HepG2 (cell line): Measurements from ENCODE around the gene ALDOA. TPM values are rescaled to one million over a fixed set of nuclear protein-coding genes. Genes with fewer than 3 reads are reported as not detected.

Experiments used
- ATAC-seq: fragments of 200-7000 bp; cut with Tn5 transposase; 3 replicates; pipeline ENCODE4 v1.9.1; 2020; ENCODE audit warnings: mild to moderate bottlenecking, moderate library complexity
- BruUV-seq: library from RNA; stranded (reverse); fragments of 400-500 nt; replicated peaks from 2 replicates; lab custom pipeline; 2021; lab: Mats Ljungman, UMichigan
- CTCF ChIA-PET: fragments of 300-600 bp; formaldehyde crosslinking; extraction: SDS; loops from one replicate; lab custom pipeline; 2021; ENCODE audit warnings: low total read pairs, inconsistent platforms, low intra/inter-chr PET ratio; lab: Yijun Ruan, JAX
- POLR2A ChIA-PET: fragments of 350-600 bp; sonication (Branson Sonifier 250); formaldehyde crosslinking; loops from one replicate; lab custom pipeline; 2020; ENCODE audit warnings: antibody characterized with exemption, inconsistent platforms; lab: Yijun Ruan, JAX
- DNase-seq: peaks from one replicate; pipeline ENCODE4 v3.0.0-alpha.2; 2015; ENCODE audit warnings: low spot score
- FAIRE-seq: peaks from 3 replicates; lab custom pipeline; 2011; peaks lifted over from hg19 to GRCh38; lab: Jason Lieb, UNC
- H2AFZ ChIP-seq: one replicate; pipeline ENCODE4 v1.6.1; 2011; ENCODE audit warnings: low read length, inconsistent platforms
- H3K27ac ChIP-seq: fragments of 300-600 bp; 3 replicates; pipeline ENCODE4 v1.8.0; 2011; ENCODE audit warnings: mixed run types, mild to moderate bottlenecking, mixed read lengths, low read length, inconsistent platforms; ENCODE audit not compliant: insufficient read depth; ENCODE audit errors: extremely low read length
- H3K27me3 ChIP-seq, 2 experiments: fragments of 200-600 bp in 1 of 2; 2 replicates in 1 of 2; 3 replicates in 1 of 2; pipeline versions ENCODE4 v1.6.0 to v1.8.0; 2011; ENCODE audit warnings: low read length in 2 of 2, mild to moderate bottlenecking in 2 of 2, moderate library complexity in 2 of 2, inconsistent platforms in 1 of 2; ENCODE audit not compliant: insufficient read depth in 2 of 2, control insufficient read depth in 1 of 2
- H3K36me3 ChIP-seq, 2 experiments: fragments of 200-600 bp in 1 of 2; replicated peaks in 1 of 2; 2 replicates in 1 of 2; 3 replicates in 1 of 2; pipeline versions ENCODE4 v1.5.1 to v1.8.0; 2011; ENCODE audit warnings: low read length in 2 of 2, inconsistent platforms in 1 of 2; ENCODE audit not compliant: insufficient read depth in 2 of 2, control insufficient read depth in 1 of 2
- H3K4me1 ChIP-seq: 2 replicates; pipeline ENCODE4 v1.5.1; 2012; ENCODE audit warnings: low read length, inconsistent platforms; ENCODE audit not compliant: insufficient read depth
- H3K4me2 ChIP-seq: 2 replicates; pipeline ENCODE4 v1.6.0; 2011; ENCODE audit warnings: low read depth, low read length, inconsistent platforms
- H3K4me3 ChIP-seq, 3 experiments: fragments of 200-600 bp in 1 of 3; sonication (generic), shearing (Covaris generic) in 1 of 3; replicated peaks in 1 of 3; 2 replicates each; pipeline ENCODE4 v1.5.1; 2011 to 2016; ENCODE audit warnings: low read length in 3 of 3, inconsistent platforms in 2 of 3, low read depth in 2 of 3, mild to moderate bottlenecking in 2 of 3, control low read depth in 1 of 3, mixed read lengths in 1 of 3; ENCODE audit not compliant: insufficient read depth in 1 of 3
- H3K79me2 ChIP-seq: one replicate; pipeline ENCODE4 v1.6.1; 2011; ENCODE audit warnings: low read length, inconsistent platforms; ENCODE audit not compliant: insufficient read depth
- H3K9ac ChIP-seq: 2 replicates; pipeline ENCODE4 v1.6.0; 2011; ENCODE audit warnings: mild to moderate bottlenecking, low read depth, low read length, inconsistent platforms; ENCODE audit not compliant: insufficient read depth
- H3K9me3 ChIP-seq: 2 replicates; pipeline ENCODE4 v1.5.1; 2012; ENCODE audit warnings: mild to moderate bottlenecking, low read length
- H4K20me1 ChIP-seq: 2 replicates; pipeline ENCODE4 v1.6.0; 2011; ENCODE audit warnings: inconsistent platforms, mild to moderate bottlenecking, low read length, moderate library complexity; ENCODE audit not compliant: insufficient read depth
- HNF4A ChIP-seq: sonication (generic); formaldehyde crosslinking; IDR thresholded peaks from 2 replicates; pipeline ENCODE4 v1.4.0; 2020; ENCODE audit warnings: missing genetic modification reagents
- HNRNPL ChIP-seq: fragments of 200-400 bp; formaldehyde crosslinking; IDR thresholded peaks from 2 replicates; pipeline ENCODE4 v1.6.1; 2017; ENCODE audit warnings: mild to moderate bottlenecking, low read depth, low read length
- MAZ ChIP-seq, 2 experiments: sonication (generic) in 1 of 2; formaldehyde crosslinking in 1 of 2; IDR thresholded peaks; 2 replicates each; pipeline versions ENCODE4 v1.5.0 to v1.6.1; 2012 to 2020; ENCODE audit warnings: low read depth in 2 of 2, mild to moderate bottlenecking in 2 of 2, borderline replicate concordance in 1 of 2, improper control_type of control experiment in 1 of 2, low read length in 1 of 2, missing genetic modification reagents in 1 of 2, moderate library complexity in 1 of 2
- NFIC ChIP-seq: IDR thresholded peaks from 2 replicates; pipeline ENCODE4 v1.6.1; 2012; ENCODE audit warnings: mild to moderate bottlenecking, low read length, inconsistent platforms
- STAT5B ChIP-seq: sonication (generic); formaldehyde crosslinking; IDR thresholded peaks from 2 replicates; pipeline ENCODE4 v1.4.0; 2020; ENCODE audit warnings: missing genetic modification reagents
- ZNF10 ChIP-seq: sonication (generic); formaldehyde crosslinking; IDR thresholded peaks from 2 replicates; pipeline ENCODE4 v1.4.0; 2020; ENCODE audit warnings: mild to moderate bottlenecking, low read depth, missing genetic modification reagents, borderline replicate concordance
- ZNF468 ChIP-seq: sonication (generic); formaldehyde crosslinking; IDR thresholded peaks from 2 replicates; pipeline ENCODE4 v1.8.0; 2022; ENCODE audit warnings: mild to moderate bottlenecking, moderate library complexity, missing genetic modification reagents
- WGBS: methylation state at CpG from one replicate; pipeline ENCODE4 v1.1.6; 2017; ENCODE audit warnings: low lambda C conversion rate; 5-methylcytosine and 5-hydroxymethylcytosine counted together
- in situ Hi-C: cut with HindIII; loops from 2 replicates; pipeline ENCODE4 v1.10.0; 2017; ENCODE audit warnings: low pct_unique_long_range_greater_than_20kb; ENCODE audit not compliant: extremely low pct_ligation_motif_present
- intact Hi-C: fragments of 100-400 bp; cut with micrococcal nuclease; formaldehyde crosslinking; loops from one replicate; pipeline ENCODE4 v1.10.0; 2022; ENCODE audit not compliant: unreplicated experiment
- polyA plus RNA-seq, 8 experiments: library from polyadenylated mRNA; depleted of rRNA in 3 of 8; stranded (reverse) in 7 of 8; unstranded in 1 of 8; fragments of >200 nt; fragmentation: Illumina TruSeq in 4 of 8; extraction: Trizol in 4 of 8; gene quantifications; 2 replicates each; pipeline versions ENCODE4 v1.2.1 to v1.2.3, GENCODE V29; 2011 to 2016; ENCODE audit warnings: low read depth in 4 of 8, missing spikeins in 1 of 8, mixed read lengths in 1 of 8; ENCODE audit not compliant: insufficient read depth in 1 of 8
- total RNA-seq, 5 experiments: library from RNA; depleted of rRNA; stranded (reverse); fragments of >200 nt; fragmentation: Illumina TruSeq; extraction: Trizol; gene quantifications; 2 replicates each; pipeline ENCODE4 v1.2.3, GENCODE V29; 2016; ENCODE audit warnings: low read depth in 1 of 5
- TF ChIP-seq, protein P1 (sequence below): sonication (generic); formaldehyde crosslinking; conservative IDR thresholded peaks from 2 replicates; pipeline ENCODE4 v1.4.0; 2020; ENCODE audit warnings: missing genetic modification reagents
- TF ChIP-seq, protein P2 (sequence below), 2 experiments: sonication (generic) in 1 of 2; formaldehyde crosslinking in 1 of 2; IDR thresholded peaks; 2 replicates each; pipeline versions ENCODE4 v1.6.1 to v1.9.0; 2014 to 2022; ENCODE audit warnings: antibody characterized with exemption in 1 of 2, borderline replicate concordance in 1 of 2, inconsistent platforms in 1 of 2, low read depth in 1 of 2, missing genetic modification reagents in 1 of 2
- TF ChIP-seq, protein P3 (sequence below): sonication (generic); formaldehyde crosslinking; IDR thresholded peaks from 2 replicates; pipeline ENCODE4 v1.8.0; 2022; ENCODE audit warnings: missing genetic modification reagents, mild to moderate bottlenecking, moderate library complexity, borderline replicate concordance

The ALDOA gene
- total and polyA plus RNA-seq, 2 of the 13 experiments (the other 11 are each of a cell fraction or from before 2014, with no cell fraction given) = 925 to 1,884 TPM

DNA sequence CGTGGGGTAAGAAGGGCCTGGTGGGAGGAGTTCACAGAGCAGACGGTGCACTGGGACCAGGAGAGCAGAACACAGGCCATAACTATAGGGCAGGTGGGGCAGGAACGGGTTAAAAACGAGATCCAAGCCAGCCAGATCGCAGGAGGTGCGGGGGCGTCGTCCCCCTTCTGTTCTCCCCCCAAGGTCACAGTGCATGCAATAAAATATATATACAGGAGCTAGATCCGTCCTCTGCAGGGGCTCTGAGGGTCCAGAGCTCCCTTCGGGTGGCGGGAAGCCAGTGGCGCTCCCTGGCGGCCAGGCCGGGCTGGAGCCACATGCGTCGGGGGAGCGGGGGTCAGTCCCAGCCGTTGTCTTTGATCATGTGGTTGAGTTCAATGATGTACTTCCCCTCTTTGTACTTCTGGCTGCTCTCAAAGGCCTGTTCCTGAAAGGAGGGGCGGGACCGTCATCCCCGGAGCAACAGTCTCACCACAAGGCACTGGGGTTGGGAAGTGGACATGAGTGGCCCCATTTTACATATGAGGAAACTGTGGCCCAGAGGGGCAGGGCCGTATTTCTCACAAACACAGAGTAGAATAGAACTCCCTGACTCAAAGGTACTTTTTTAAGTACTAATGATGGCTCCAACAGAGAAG lies 26.9 kb downstream of the ALDOA start:
- H4K20me1 ChIP-seq = no peaks in the 10 kb centered on the region
- BruUV-seq = no TSS peak
- intact Hi-C loops = loop anchor here (1.0 kb wide), 2 partner anchors 26 to 50 kb away; no protein-coding TSS in a partner anchor
- H3K27ac ChIP-seq = peak overlapping the region; percentile 72
- H3K36me3 ChIP-seq = no peaks in the 10 kb centered on the region; a peak in 1 of 5 replicates
- H3K4me2 ChIP-seq = peak overlapping the region; percentile 95
- peak overlapping the region; percentile 58 to 78 (median 67) for H3K4me3 ChIP-seq
- POLR2A ChIA-PET = interaction anchor here (1.0 to 6.0 kb wide), 11 partner anchors 11 to 317 kb away, joined by 3 to 120 read pairs (median 9); partner anchors contain the start of genes ALDOA, GDPD3, MAPK3 and PPP4C
- H3K79me2 ChIP-seq = no peaks in the 10 kb centered on the region
- peak overlapping the region; percentile 72 for H3K9ac ChIP-seq
- ATAC-seq (peak; percentile 62), DNase-seq (peak; percentile 92), FAIRE-seq (peak; percentile 89)
- no peak overlapping the region for H2AFZ ChIP-seq
- 5% methylated on average over 21 of the region's 22 CpGs for WGBS
- H3K27me3 ChIP-seq = no peaks in the 10 kb centered on the region; a peak in 1 of 5 replicates
- H3K4me1 ChIP-seq = peaks cover 77% of the 10 kb centered on the region
- H3K9me3 ChIP-seq = peaks cover 9% of the 10 kb centered on the region
- in situ Hi-C loops = loop anchor here (25.0 kb wide), 1 partner anchor 545 kb away; no protein-coding TSS in a partner anchor
- CTCF ChIA-PET = interaction anchor here (0.8 to 2.0 kb wide), 7 partner anchors 17 to 50 kb away, joined by 3 to 19 read pairs (median 4); partner anchors contain the start of gene GDPD3
- no peak; the same call in 1 of the 2 replicates for TF ChIP-seq HNRNPL
- TF ChIP-seq, protein P1, sequence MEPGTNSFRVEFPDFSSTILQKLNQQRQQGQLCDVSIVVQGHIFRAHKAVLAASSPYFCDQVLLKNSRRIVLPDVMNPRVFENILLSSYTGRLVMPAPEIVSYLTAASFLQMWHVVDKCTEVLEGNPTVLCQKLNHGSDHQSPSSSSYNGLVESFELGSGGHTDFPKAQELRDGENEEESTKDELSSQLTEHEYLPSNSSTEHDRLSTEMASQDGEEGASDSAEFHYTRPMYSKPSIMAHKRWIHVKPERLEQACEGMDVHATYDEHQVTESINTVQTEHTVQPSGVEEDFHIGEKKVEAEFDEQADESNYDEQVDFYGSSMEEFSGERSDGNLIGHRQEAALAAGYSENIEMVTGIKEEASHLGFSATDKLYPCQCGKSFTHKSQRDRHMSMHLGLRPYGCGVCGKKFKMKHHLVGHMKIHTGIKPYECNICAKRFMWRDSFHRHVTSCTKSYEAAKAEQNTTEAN (CRISPR knock-in tag) = no peak; the same call in 1 of the 2 replicates
- no peak for TF ChIP-seq ZNF10 (CRISPR knock-in tag)
- TF ChIP-seq, protein P2, sequence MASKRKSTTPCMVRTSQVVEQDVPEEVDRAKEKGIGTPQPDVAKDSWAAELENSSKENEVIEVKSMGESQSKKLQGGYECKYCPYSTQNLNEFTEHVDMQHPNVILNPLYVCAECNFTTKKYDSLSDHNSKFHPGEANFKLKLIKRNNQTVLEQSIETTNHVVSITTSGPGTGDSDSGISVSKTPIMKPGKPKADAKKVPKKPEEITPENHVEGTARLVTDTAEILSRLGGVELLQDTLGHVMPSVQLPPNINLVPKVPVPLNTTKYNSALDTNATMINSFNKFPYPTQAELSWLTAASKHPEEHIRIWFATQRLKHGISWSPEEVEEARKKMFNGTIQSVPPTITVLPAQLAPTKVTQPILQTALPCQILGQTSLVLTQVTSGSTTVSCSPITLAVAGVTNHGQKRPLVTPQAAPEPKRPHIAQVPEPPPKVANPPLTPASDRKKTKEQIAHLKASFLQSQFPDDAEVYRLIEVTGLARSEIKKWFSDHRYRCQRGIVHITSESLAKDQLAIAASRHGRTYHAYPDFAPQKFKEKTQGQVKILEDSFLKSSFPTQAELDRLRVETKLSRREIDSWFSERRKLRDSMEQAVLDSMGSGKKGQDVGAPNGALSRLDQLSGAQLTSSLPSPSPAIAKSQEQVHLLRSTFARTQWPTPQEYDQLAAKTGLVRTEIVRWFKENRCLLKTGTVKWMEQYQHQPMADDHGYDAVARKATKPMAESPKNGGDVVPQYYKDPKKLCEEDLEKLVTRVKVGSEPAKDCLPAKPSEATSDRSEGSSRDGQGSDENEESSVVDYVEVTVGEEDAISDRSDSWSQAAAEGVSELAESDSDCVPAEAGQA (IDR thresholded peaks at IDR 0.05; ENCODE audit: low read depth) = peak; percentile 68
- TF ChIP-seq, protein P2 (CRISPR knock-in tag; IDR thresholded peaks at IDR 0.05; ENCODE audit: borderline replicate concordance) = no peak
- TF ChIP-seq, protein P3, sequence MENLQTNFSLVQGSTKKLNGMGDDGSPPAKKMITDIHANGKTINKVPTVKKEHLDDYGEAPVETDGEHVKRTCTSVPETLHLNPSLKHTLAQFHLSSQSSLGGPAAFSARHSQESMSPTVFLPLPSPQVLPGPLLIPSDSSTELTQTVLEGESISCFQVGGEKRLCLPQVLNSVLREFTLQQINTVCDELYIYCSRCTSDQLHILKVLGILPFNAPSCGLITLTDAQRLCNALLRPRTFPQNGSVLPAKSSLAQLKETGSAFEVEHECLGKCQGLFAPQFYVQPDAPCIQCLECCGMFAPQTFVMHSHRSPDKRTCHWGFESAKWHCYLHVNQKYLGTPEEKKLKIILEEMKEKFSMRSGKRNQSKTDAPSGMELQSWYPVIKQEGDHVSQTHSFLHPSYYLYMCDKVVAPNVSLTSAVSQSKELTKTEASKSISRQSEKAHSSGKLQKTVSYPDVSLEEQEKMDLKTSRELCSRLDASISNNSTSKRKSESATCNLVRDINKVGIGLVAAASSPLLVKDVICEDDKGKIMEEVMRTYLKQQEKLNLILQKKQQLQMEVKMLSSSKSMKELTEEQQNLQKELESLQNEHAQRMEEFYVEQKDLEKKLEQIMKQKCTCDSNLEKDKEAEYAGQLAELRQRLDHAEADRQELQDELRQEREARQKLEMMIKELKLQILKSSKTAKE (CRISPR knock-in tag) = peak; percentile 58; the same call in 1 of the 2 replicates
- TF ChIP-seq STAT5B (CRISPR knock-in tag) = 0 out of 2 replicates have a peak, but pooled peaks have one; percentile 84
- TF ChIP-seq MAZ (IDR thresholded peaks at IDR 0.05; ENCODE audit: borderline replicate concordance, low read depth, low read length) = peak; percentile 91; the same call in 1 of the 2 replicates
- TF ChIP-seq MAZ (CRISPR knock-in tag; IDR thresholded peaks at IDR 0.05; ENCODE audit: low read depth) = no peak
- TF ChIP-seq ZNF468 = no peak
- no peak for TF ChIP-seq NFIC
- peak; percentile 65 for TF ChIP-seq HNF4A
